ENCODE results near the gene KRTAP29-1. TPM values are rescaled to one million over a fixed set of nuclear protein-coding genes. Genes with fewer than 3 reads are reported as not detected.

The KRTAP29-1 gene
- total RNA-seq, 3 donors from 2014 or later (not counting 1 experiment from before 2014, with no cell fraction given): not detected

GRCh38 chr17:41298458-41299135 lies 4.1 kb downstream of the KRTAP29-1 start:
- Histone ChIP-seq H3K27me3 (ENCODE audit: control insufficient read depth, insufficient read depth, low read length) (no peaks in the 10 kb centered on the region), H3K4me1 (ENCODE audit: control insufficient read depth, insufficient read depth, low read length) (no peaks in the 10 kb centered on the region), H3K9me3 (ENCODE audit: control insufficient read depth, insufficient read depth, low read length) (no peaks in the 10 kb centered on the region), H3K27ac (ENCODE audit: low read length) (no peak overlapping the region), H3K36me3 (ENCODE audit: control insufficient read depth, insufficient read depth, low read length) (no peaks in the 10 kb centered on the region), H3K4me3 (ENCODE audit: low read length) (no peak overlapping the region)
- intact Hi-C loops (cut with micrococcal nuclease): no loop called here
- H3K27me3 Mint-ChIP-seq (ENCODE audit: low read depth in 2 of 2): peaks cover 7 to 16% of the 10 kb centered on the region in 2 donors
- no peak for TF ChIP-seq CTCF (IDR thresholded peaks at IDR 0.05)
- peaks cover 0 to 5% of the 10 kb centered on the region in 2 donors for H3K4me1 Mint-ChIP-seq
- no peak overlapping the region for H3K4me3 Mint-ChIP-seq
- no peak overlapping the region for H3K27ac Mint-ChIP-seq
- H3K36me3 Mint-ChIP-seq: no peaks in the 10 kb centered on the region
- DNase-seq (no peak), ATAC-seq (no peak)
- H3K9me3 Mint-ChIP-seq: no peaks in the 10 kb centered on the region
- WGBS (ENCODE audit: insufficient coverage): 94% methylated on average over 18 of the region's 20 CpGs

- WGBS (ENCODE audit: insufficient coverage): 86% methylated on average over 1 of the region's 1 CpG
- no peak for TF ChIP-seq CTCF (IDR thresholded peaks at IDR 0.05)
- no peak overlapping the region for H3K27ac ChIP-seq (ENCODE audit: low read length)
- ATAC-seq: no peak
- intact Hi-C loops (cut with micrococcal nuclease): no loop called here
- Mint-ChIP-seq H3K4me3 (no peak overlapping the region), H3K9me3 (no peaks in the 10 kb centered on the region), H3K27ac (no peak overlapping the region), H3K36me3 (no peaks in the 10 kb centered on the region), H3K27me3 (ENCODE audit: low read depth in 2 of 2) (peaks cover 20 to 21% of the 10 kb centered on the region in 2 donors), H3K4me1 (peaks cover 0 to 5% of the 10 kb centered on the region in 2 donors)
- no peaks in the 10 kb centered on the region for H3K27me3 ChIP-seq (ENCODE audit: control insufficient read depth, insufficient read depth, low read length)
- H3K9me3 ChIP-seq (ENCODE audit: control insufficient read depth, insufficient read depth, low read length): no peaks in the 10 kb centered on the region
- no peak for DNase-seq
- no peak overlapping the region for H3K4me3 ChIP-seq (ENCODE audit: low read length)
- H3K4me1 ChIP-seq (ENCODE audit: control insufficient read depth, insufficient read depth, low read length): no peaks in the 10 kb centered on the region
- H3K36me3 ChIP-seq (ENCODE audit: control insufficient read depth, insufficient read depth, low read length): no peaks in the 10 kb centered on the region
These were observed 5.8 kb downstream of the KRTAP29-1 start for GRCh38 chr17:41296846-41297245.

GRCh38 chr17:41294016-41294415 lies 8.6 kb downstream of the KRTAP29-1 start:
- H3K4me1 Mint-ChIP-seq: no peaks in the 10 kb centered on the region
- intact Hi-C loops (cut with micrococcal nuclease): no loop called here
- H3K27ac Mint-ChIP-seq: no peak overlapping the region
- H3K4me3 Mint-ChIP-seq: no peak overlapping the region
- H3K36me3 Mint-ChIP-seq: no peaks in the 10 kb centered on the region
- ATAC-seq (no peak), DNase-seq (peak in 1 of 2 donors; percentile 0)
- peaks cover 18 to 20% of the 10 kb centered on the region in 2 donors for H3K27me3 Mint-ChIP-seq (ENCODE audit: low read depth in 2 of 2)
- no peak overlapping the region for H3K27ac ChIP-seq (ENCODE audit: low read length)
- no peak for TF ChIP-seq CTCF (IDR thresholded peaks at IDR 0.05)
- H3K9me3 Mint-ChIP-seq: no peaks in the 10 kb centered on the region
- H3K27me3 ChIP-seq (ENCODE audit: control insufficient read depth, insufficient read depth, low read length): no peaks in the 10 kb centered on the region
- no peak overlapping the region for H3K4me3 ChIP-seq (ENCODE audit: low read length)
- no peaks in the 10 kb centered on the region for H3K9me3 ChIP-seq (ENCODE audit: control insufficient read depth, insufficient read depth, low read length)
- H3K36me3 ChIP-seq (ENCODE audit: control insufficient read depth, insufficient read depth, low read length): no peaks in the 10 kb centered on the region
- H3K4me1 ChIP-seq (ENCODE audit: control insufficient read depth, insufficient read depth, low read length): no peaks in the 10 kb centered on the region
- 83% methylated on average over 1 of the region's 1 CpG for WGBS (ENCODE audit: insufficient coverage)

GRCh38 chr17:41287050-41287449 lies 15.6 kb downstream of the KRTAP29-1 start:
- no peaks in the 10 kb centered on the region for H3K9me3 ChIP-seq (ENCODE audit: control insufficient read depth, insufficient read depth, low read length)
- no peaks in the 10 kb centered on the region for H3K36me3 ChIP-seq (ENCODE audit: control insufficient read depth, insufficient read depth, low read length)
- H3K36me3 Mint-ChIP-seq: no peaks in the 10 kb centered on the region
- ATAC-seq (no peak), DNase-seq (peak in 1 of 2 donors; percentile 0)
- no peaks in the 10 kb centered on the region for H3K27me3 ChIP-seq (ENCODE audit: control insufficient read depth, insufficient read depth, low read length)
- H3K27ac ChIP-seq (ENCODE audit: low read length): no peak overlapping the region
- no peak overlapping the region for H3K4me3 ChIP-seq (ENCODE audit: low read length)
- peaks cover 16 to 28% of the 10 kb centered on the region in 2 donors for H3K27me3 Mint-ChIP-seq (ENCODE audit: low read depth in 2 of 2)
- no peak overlapping the region for H3K4me3 Mint-ChIP-seq
- no peaks in the 10 kb centered on the region for H3K4me1 ChIP-seq (ENCODE audit: control insufficient read depth, insufficient read depth, low read length)
- H3K9me3 Mint-ChIP-seq: no peaks in the 10 kb centered on the region
- 67% methylated on average over 3 of the region's 3 CpGs for WGBS (ENCODE audit: insufficient coverage)
- H3K27ac Mint-ChIP-seq: no peak overlapping the region
- intact Hi-C loops (cut with micrococcal nuclease): no loop called here
- no peaks in the 10 kb centered on the region for H3K4me1 Mint-ChIP-seq
- no peak for TF ChIP-seq CTCF (IDR thresholded peaks at IDR 0.05)
